ENCODE results near the gene ARHGAP4.

Gene ARHGAP4

GRCh38 chrX:153927672-153927921, 1.5 kb upstream of the ARHGAP4 start:
- DNase-seq, result no peak

- peak in 6 of 14 donors; percentile 17 to 53 (median 36) for DNase-seq
Measured at GRCh38 chrX:153926858-153927671, 1.0 kb upstream of the ARHGAP4 start.

DNA sequence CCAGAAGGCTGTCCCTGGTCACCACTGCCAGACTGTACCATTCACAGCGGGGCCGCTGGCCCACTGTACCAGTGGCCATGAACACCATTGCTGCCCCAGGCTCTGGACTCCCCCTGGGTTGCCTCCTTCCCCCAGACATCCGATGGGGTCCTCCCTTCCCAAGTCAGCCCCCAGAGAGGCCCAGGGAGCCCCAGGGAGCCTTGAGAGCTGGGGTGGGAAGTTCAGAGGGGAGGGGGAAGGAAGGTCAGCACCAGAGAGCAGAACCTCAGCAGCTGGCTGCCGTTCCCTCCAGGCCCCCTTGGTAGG, 441 bp upstream of the ARHGAP4 start:
- no peak for DNase-seq

- DNase-seq, result no peak
Measured at GRCh38 chrX:153925387-153925738, 701 bp downstream of the ARHGAP4 start.

- peak in 1 of 14 donors; percentile 50 for DNase-seq
Measured at GRCh38 chrX:153924149-153924861, 1.8 kb downstream of the ARHGAP4 start.

- DNase-seq, result peak in 8 of 14 donors; percentile 20 to 77 (median 43)
Measured at GRCh38 chrX:153922932-153923857, 2.9 kb downstream of the ARHGAP4 start.

DNA sequence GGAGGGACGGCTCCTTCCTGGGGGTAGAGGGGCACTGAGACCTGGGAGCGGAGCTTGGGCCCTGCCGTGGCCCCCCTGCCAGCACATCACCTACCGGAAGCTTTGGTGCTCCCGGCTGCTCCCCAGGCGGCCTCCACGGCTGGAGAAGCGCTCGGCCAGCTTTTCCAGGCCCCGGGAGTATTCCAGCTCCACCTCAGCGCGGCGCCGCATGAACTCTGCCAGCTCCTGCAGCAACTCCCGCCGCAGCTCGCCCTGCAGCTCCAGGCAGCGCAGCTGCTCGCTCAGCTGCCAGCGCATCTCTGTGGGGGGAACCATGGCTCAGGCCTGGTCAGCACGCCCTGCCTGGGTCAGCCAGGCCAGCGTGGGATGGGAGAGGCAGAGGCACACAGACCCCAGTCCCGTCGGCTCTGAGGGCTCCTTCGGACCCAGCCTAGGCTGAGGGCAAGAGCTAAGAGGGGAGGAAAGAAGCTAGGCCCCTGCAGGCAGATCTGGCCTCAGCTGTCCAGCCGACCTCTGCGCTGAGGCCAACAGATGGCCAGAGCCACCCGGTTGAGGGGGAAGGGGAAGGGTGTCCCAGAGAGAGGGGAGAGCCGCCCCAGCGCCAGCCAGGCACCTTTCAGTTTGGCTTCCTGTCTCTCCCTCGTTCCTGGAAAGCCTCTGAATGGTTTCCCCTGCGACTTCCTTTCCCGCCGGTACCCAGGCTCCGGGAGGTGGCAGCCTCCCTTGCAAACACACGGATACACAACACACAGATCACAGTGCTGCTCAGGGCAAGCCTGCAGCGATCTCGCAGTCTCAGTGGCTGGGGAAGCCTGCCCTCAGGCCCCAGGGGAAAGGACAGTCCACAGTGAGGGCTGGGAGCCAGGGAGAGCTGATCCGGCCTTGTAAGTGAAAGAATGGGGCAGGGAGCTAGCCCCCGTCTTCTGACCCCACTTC, 4.3 kb downstream of the ARHGAP4 start:
- no peak for DNase-seq

DNA sequence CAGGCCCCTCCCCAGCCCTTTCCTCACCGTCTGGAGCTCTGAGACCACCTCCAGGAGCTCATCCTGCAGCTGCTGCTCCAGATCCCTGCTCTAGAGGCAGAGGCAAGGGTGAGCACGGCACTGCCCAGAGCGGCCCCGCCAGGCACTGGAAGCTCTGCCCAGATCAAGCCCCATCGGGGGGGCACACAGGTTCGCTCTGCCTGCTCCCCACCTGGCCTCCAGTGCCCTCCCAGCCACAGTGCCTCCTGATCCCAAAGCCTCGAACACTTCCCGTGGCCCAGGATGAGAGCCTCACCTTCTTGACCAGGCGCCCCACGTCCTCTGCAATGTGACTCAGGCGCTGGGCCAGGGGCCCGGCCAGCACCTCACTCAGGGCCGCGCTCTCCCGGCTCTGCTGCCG, 5.0 kb downstream of the ARHGAP4 start:
- DNase-seq, result no peak

- no peak for DNase-seq
Measured at GRCh38 chrX:153920546-153920945, 5.5 kb downstream of the ARHGAP4 start.

GRCh38 chrX:153919281-153919680, 6.8 kb downstream of the ARHGAP4 start:
- DNase-seq, result no peak

DNA sequence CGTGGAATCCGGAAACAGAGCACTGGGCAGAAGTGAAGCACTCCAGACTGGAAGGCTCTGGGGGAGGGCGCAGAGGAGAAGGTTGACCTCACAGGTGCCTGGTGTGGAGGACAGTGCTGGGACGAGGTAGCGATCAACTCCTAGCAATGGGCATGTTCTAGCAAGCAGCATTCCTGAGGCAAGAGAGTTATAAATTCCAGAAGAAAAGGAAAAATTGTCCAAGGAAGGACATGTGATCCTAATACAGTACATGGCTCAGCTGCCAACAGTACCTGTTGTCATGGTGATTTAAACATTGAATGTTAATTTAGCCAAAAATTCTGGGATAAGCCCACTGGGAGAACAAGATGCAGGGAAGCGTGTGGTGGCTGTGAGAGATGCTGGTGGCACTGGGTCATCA, 8.2 kb downstream of the ARHGAP4 start:
- DNase-seq, result no peak

DNA sequence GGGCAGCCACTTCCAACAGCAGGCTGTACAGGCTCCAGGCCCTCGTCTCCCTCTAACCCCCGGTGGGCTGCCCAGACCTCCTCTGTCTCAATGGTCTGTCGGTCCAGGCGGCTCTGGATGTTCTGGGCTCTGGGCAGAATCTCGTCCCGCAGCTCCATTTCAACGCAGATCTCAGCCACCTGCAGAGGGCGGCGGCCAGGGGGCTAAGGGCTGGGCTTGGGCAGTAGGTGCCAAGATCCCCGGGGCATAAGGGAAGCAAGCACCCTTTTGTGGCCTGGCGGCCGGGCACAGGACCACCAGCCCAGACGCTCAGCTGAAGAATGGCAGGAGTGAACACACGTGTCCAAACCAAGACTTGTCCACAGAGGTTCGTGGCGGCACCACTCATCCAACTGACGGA, 12.4 kb downstream of the ARHGAP4 start:
- DNase-seq, result no peak

- no peak for DNase-seq
Measured at GRCh38 chrX:153913211-153913610, 12.9 kb downstream of the ARHGAP4 start.

- no peak for DNase-seq
Measured at GRCh38 chrX:153911798-153912197, 14.3 kb downstream of the ARHGAP4 start.

DNA sequence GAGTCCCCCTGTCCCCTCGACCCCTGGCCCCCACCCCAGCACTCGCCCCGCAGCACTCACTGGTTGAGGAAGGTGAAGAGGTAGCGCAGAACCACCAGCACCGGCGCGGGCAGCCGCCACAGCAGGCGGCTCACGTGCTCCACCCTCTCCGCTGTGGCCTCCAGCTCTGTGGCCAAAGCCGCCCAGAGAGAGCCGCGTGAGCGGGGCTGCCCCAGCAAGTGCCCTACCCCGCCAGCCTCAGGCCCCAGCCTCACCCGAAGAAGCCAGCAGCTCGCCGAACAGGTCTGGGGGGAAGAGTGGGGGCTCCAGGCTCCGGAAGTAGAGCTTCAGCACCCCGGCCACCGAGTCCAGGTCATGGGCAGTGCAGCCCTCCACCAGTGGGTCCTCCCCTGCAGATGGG, 15.6 kb downstream of the ARHGAP4 start:
- DNase-seq, result no peak

- DNase-seq, result no peak
Measured at GRCh38 chrX:153909980-153910360, 16.1 kb downstream of the ARHGAP4 start.

GRCh38 chrX:153909024-153909979, 16.8 kb downstream of the ARHGAP4 start:
- DNase-seq, result peak in 1 of 14 donors; percentile 72

DNA sequence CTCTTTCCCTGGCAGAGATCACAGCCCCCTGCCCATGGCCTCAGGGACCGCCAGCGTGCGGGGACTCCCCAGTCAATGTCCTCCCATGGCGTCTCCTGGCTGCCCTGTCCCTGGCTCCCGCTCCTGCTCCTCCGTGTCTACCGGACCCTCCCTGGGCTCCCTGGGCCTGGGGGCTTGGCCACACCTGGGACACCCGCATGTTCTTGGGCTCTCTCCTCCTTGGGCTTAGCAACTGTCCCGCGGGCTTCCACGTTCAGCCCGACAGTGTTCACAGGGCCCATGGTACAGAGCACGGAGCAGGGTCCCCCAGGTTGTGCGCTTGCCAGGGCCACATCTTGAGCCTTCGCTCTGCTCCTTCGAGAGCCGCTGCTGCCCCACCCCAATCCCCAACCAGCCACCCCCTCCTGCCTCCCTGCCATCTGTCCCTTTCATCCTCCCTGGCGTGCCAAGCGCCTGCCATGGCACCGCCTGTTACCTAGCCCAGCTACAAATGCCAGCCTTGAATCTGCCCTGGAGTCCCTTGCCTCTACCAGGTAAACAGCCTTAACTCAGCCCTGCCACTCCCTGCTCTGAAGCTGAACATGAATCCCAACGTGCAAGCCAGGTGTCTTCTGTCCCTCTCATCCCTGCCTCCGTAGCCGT, 17.7 kb downstream of the ARHGAP4 start:
- peak in 1 of 14 donors; percentile 82 for DNase-seq

DNA sequence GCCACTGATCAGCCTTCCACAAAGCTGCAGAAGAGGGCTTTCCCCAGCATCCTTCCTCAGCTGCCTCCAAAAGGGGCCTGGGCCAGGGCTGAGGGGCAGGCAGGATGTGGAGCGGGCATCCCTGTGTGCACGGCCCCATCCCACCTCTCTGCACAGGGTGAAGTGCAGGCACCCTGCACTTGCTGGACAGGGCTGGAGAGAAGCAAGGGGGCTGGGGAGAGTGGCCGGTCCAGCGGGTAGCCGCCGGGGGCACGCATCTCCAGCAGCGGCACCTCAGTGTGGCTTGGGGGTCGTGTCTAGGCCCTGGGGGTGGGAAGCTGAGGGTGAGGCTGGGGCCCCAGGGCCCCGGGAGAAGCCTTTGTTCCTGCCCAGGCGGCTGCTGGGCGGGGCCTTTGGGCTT, 18.6 kb downstream of the ARHGAP4 start:
- no peak for DNase-seq

GRCh38 chrX:153906126-153906917, 19.7 kb downstream of the ARHGAP4 start:
- no peak for DNase-seq
